ENCODE data around the gene LDAH. TPM values are rescaled to one million over a fixed set of nuclear protein-coding genes. Genes with fewer than 3 reads are reported as not detected.

Gene LDAH
- total and polyA plus RNA-seq, 2 donors (not counting 3 experiments of a cell fraction or from before 2014, with no cell fraction given), result 12.3 to 24.0 TPM

DNA sequence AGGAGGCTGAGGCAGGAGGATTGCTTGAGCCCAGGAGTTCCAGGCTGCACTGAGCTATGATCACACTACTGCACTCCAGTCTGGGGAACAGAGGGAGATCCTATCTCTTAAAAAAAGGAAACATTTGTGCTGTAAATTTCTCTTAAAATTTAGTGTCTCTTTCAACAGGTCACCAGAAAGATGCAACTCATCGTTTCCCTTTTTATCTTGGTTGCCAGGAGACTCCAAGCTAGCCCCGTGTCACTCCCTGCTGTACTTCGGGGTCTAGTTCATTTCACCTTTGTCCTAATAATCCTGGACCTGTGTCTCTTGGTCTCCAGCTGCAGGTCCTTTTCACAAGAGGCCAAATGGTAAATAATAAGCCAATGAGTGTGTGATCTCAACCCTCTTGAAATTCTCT, 179.1 kb downstream of the LDAH start:
- no TSS peak for BruUV-seq (replicated peaks)

More for the DNA sequence above, 179.1 kb downstream of the LDAH start:
- H3K9ac ChIP-seq (replicated peaks; ENCODE audit: extremely low read depth, insufficient read depth, low read length), result no peak overlapping the region
- H3K27me3 ChIP-seq (ENCODE audit: control insufficient read depth in 2 of 2, insufficient read depth in 2 of 2, low read length in 2 of 2), result no peaks in the 10 kb centered on the region
- peaks cover 8% of the 10 kb centered on the region for H3K4me1 ChIP-seq (ENCODE audit: control insufficient read depth, extremely low read depth, insufficient read depth, low read length)
- CTCF ChIA-PET, result interaction anchor here (1.2 to 6.7 kb wide), 13 partner anchors 8 to 353 kb away, joined by 3 to 225 read pairs (median 15); no protein-coding TSS in a partner anchor
- H3K9me3 ChIP-seq (replicated peaks; ENCODE audit: control insufficient read depth, insufficient read depth, low read length), result no peaks in the 10 kb centered on the region
- H3K27ac ChIP-seq (ENCODE audit: insufficient read depth, low read depth, low read length), result no peak overlapping the region
- no peak overlapping the region for H3K4me2 ChIP-seq (ENCODE audit: insufficient read depth, low read length)
- POLR2A ChIA-PET, result interaction anchor here (1.1 kb wide), 1 partner anchor 197 kb away, joined by 5 read pairs; the partner anchor contains the start of gene RHOB
- no peaks in the 10 kb centered on the region for H3K9me1 ChIP-seq (replicated peaks; ENCODE audit: control insufficient read depth, extremely low read depth, insufficient read depth, low read length)
- dilution Hi-C loops (cut with MboI; ENCODE audit: extremely low pct_ligation_motif_present, low sequenced_read_pairs) (no loop called here), intact Hi-C loops (cut with micrococcal nuclease) (loop anchor here (5.0 kb wide), 1 partner anchor 317 kb away; no protein-coding TSS in a partner anchor)
- FAIRE-seq (no peak), DNase-seq (ENCODE audit: low read depth, low spot score) (no peak)
- no peaks in the 10 kb centered on the region for H4K20me1 ChIP-seq (replicated peaks; ENCODE audit: control insufficient read depth, extremely low read depth, insufficient read depth, low read length)
- H3K36me3 ChIP-seq (ENCODE audit: control insufficient read depth in 2 of 2, extremely low read depth in 1 of 2, insufficient read depth in 2 of 2, low read length in 2 of 2), result peaks cover 0 to 32% of the 10 kb centered on the region in 2 experiments
- H3K4me3 ChIP-seq (replicated peaks in 1 of 3; ENCODE audit: insufficient read depth in 1 of 3, low read depth in 1 of 3, low read length in 3 of 3), result no peak overlapping the region
- H3K79me2 ChIP-seq (ENCODE audit: control insufficient read depth, insufficient read depth, low read length), result no peaks in the 10 kb centered on the region
- no peak overlapping the region for H2AFZ ChIP-seq (ENCODE audit: low read depth, low read length)
- TF ChIP-seq GATA2 (IDR thresholded peaks at IDR 0.05; ENCODE audit: insufficient read depth, insufficient read length, low read depth, low read length) (no peak), FOS (IDR thresholded peaks at IDR 0.05; ENCODE audit: borderline replicate concordance, insufficient read depth, low read length) (no peak), JUN (IDR thresholded peaks at IDR 0.05; ENCODE audit: borderline replicate concordance, insufficient read depth, insufficient read length, low read depth) (no peak), POLR2AphosphoS5 (IDR thresholded peaks at IDR 0.05; ENCODE audit: insufficient read depth, low read depth, low read length) (no peak), MYC (IDR thresholded peaks at IDR 0.05; ENCODE audit: low read depth, low read length) (no peak), MAX (IDR thresholded peaks at IDR 0.05; ENCODE audit: insufficient read depth, insufficient read length) (no peak), POLR2A (IDR thresholded peaks at IDR 0.05; ENCODE audit: low read depth, low read length) (no peak), CTCF (IDR thresholded peaks at IDR 0.05; ENCODE audit: extremely low read depth in 1 of 2, insufficient read depth in 1 of 2, low read depth in 1 of 2, low read length in 2 of 2) (no peak), EZH2 (IDR thresholded peaks at IDR 0.05; ENCODE audit: borderline replicate concordance, low read depth, low read length, severe bottlenecking) (no peak)

All from endothelial cell of umbilical vein (primary cell).